BLaER1 treated with 17β-estradiol and CSF1 and Interleukin-3, amounts not matched to agents 10 nM and 100 nM (cell line): ENCODE data around the gene PFDN2.

ENCODE experiments used
- H3K27ac ChIP-seq, 11 experiments: shearing (Covaris generic); formaldehyde crosslinking; 2 replicates each; pipeline ENCODE4 v1.8.1; 2022
- H3K27me3 ChIP-seq, 11 experiments: shearing (Covaris generic); formaldehyde crosslinking; 2 replicates each; pipeline ENCODE4 v1.8.1; 2022
- H3K36me3 ChIP-seq, 11 experiments: shearing (Covaris generic); formaldehyde crosslinking; 2 replicates each; pipeline ENCODE4 v1.8.1; 2022
- H3K4me1 ChIP-seq, 10 experiments: shearing (Covaris generic); formaldehyde crosslinking; 2 replicates each; pipeline ENCODE4 v1.8.1; 2022
- H3K4me2 ChIP-seq, 11 experiments: shearing (Covaris generic); formaldehyde crosslinking; 2 replicates each; pipeline ENCODE4 v1.8.1; 2022
- H3K4me3 ChIP-seq, 10 experiments: shearing (Covaris generic); formaldehyde crosslinking; 2 replicates each; pipeline ENCODE4 v1.8.1; 2022
- H3K9ac ChIP-seq, 11 experiments: shearing (Covaris generic); formaldehyde crosslinking; 2 replicates each; pipeline ENCODE4 v1.8.1; 2022
- H3K9me3 ChIP-seq, 11 experiments: shearing (Covaris generic); formaldehyde crosslinking; replicated peaks in 1 of 11; 2 replicates each; pipeline ENCODE4 v1.8.1; 2022
- H4K20me1 ChIP-seq, 11 experiments: shearing (Covaris generic); formaldehyde crosslinking; 2 replicates each; pipeline ENCODE4 v1.8.1; 2022
- Cebpa-rat ChIP-seq, 11 experiments: shearing (Covaris generic); IDR thresholded peaks; 2 replicates each; pipeline ENCODE4 v1.8.1; 2022

Gene PFDN2

GRCh38 chr1:161117759-161118581 is at the start of gene PFDN2, which contains the start of gene NIT1:
Gene PFDN2 (minus strand): TSS chr1:161118037. CDS start chr1:161118026, 11 bp downstream.
Gene NIT1 (plus strand): TSS chr1:161118105. CDS start chr1:161118177, 72 bp downstream.
- peaks cover 27 to 72% (median 62%) of the 10 kb centered on the region in 11 experiments for H3K36me3 ChIP-seq
- 0 out of 22 replicates have a peak, but pooled peaks of 1 of the 11 experiments have one; percentile 13 for TF ChIP-seq Cebpa-rat (IDR thresholded peaks at IDR 0.05)

GRCh38 chr1:161166669-161167548 is 49.1 kb upstream of the PFDN2 start:
- Histone ChIP-seq H3K9ac (peak overlapping the region; percentile 74 to 91 (median 82)), H4K20me1 (peaks cover 0 to 6% (median 0%) of the 10 kb centered on the region in 11 experiments; a peak in 2 of 22 replicates), H3K4me1 (peaks cover 25 to 53% (median 33%) of the 10 kb centered on the region in 10 experiments), H3K27me3 (no peaks in the 10 kb centered on the region), H3K4me2 (peak overlapping the region; percentile 94 to 100 (median 98)), H3K9me3 (no peaks in the 10 kb centered on the region), H3K4me3 (peak overlapping the region; percentile 65 to 80 (median 75)), H3K27ac (peak overlapping the region; percentile 59 to 92 (median 69)), H3K36me3 (peaks cover 36 to 72% (median 60%) of the 10 kb centered on the region in 11 experiments)
- TF ChIP-seq Cebpa-rat (IDR thresholded peaks at IDR 0.05), result no peak

More at GRCh38 chr1:161117759-161118581, at the start of gene PFDN2, which contains the start of gene NIT1:
- Histone ChIP-seq H4K20me1 (peaks cover 34 to 54% (median 44%) of the 10 kb centered on the region in 11 experiments; a peak in 21 of 22 replicates), H3K4me1 (peaks cover 50 to 88% (median 82%) of the 10 kb centered on the region in 10 experiments), H3K27ac (peak within 1 kb of the TSS; percentile 79 to 93 (median 88)), H3K4me2 (peak within 1 kb of the TSS; percentile 81 to 99 (median 93)), H3K27me3 (no peaks in the 10 kb centered on the region), H3K9ac (peak within 1 kb of the TSS; percentile 85 to 95 (median 91)), H3K9me3 (no peaks in the 10 kb centered on the region), H3K4me3 (peak within 1 kb of the TSS; percentile 84 to 100 (median 98))

GRCh38 chr1:161165742-161166668 is 48.2 kb upstream of the PFDN2 start, which contains the start of gene PPOX:
Gene PPOX (plus strand): TSS chr1:161166426. CDS start chr1:161166848, 422 bp downstream.
- no peak for TF ChIP-seq Cebpa-rat (IDR thresholded peaks at IDR 0.05)
- peaks cover 28 to 59% (median 41%) of the 10 kb centered on the region in 10 experiments for H3K4me1 ChIP-seq
- peaks cover 27 to 72% (median 57%) of the 10 kb centered on the region in 11 experiments for H3K36me3 ChIP-seq

GRCh38 chr1:161164901-161165610 is 47.2 kb upstream of the PFDN2 start:
- TF ChIP-seq Cebpa-rat (IDR thresholded peaks at IDR 0.05), result no peak
- H3K27me3 ChIP-seq, result no peaks in the 10 kb centered on the region
- peak overlapping the region; percentile 76 to 99 (median 98) for H3K4me2 ChIP-seq
- H3K9me3 ChIP-seq, result no peaks in the 10 kb centered on the region
- H3K36me3 ChIP-seq, result peaks cover 23 to 70% (median 53%) of the 10 kb centered on the region in 11 experiments
- H3K4me3 ChIP-seq, result peak overlapping the region; percentile 65 to 80 (median 75)
- H3K9ac ChIP-seq, result peak overlapping the region; percentile 74 to 91 (median 82)
- peaks cover 37 to 69% (median 50%) of the 10 kb centered on the region in 10 experiments for H3K4me1 ChIP-seq
- H3K27ac ChIP-seq, result peak overlapping the region; percentile 31 to 92 (median 68); a peak in 18 of 22 replicates
- H4K20me1 ChIP-seq, result no peaks in the 10 kb centered on the region; a peak in 1 of 22 replicates

More at GRCh38 chr1:161165742-161166668, 48.2 kb upstream of the PFDN2 start, which contains the start of gene PPOX:
- Histone ChIP-seq H3K9me3 (no peaks in the 10 kb centered on the region), H3K9ac (peak within 1 kb of the TSS; percentile 74 to 91 (median 82)), H3K27ac (peak within 1 kb of the TSS; percentile 59 to 92 (median 69)), H3K27me3 (no peaks in the 10 kb centered on the region), H3K4me2 (peak within 1 kb of the TSS; percentile 94 to 100 (median 98)), H3K4me3 (peak within 1 kb of the TSS; percentile 65 to 80 (median 75)), H4K20me1 (no peaks in the 10 kb centered on the region; a peak in 1 of 22 replicates)

- H3K4me2 ChIP-seq, result no peak overlapping the region; a peak in 1 of 22 replicates
- no peaks in the 10 kb centered on the region; a peak in 1 of 22 replicates for H4K20me1 ChIP-seq
- no peak overlapping the region for H3K4me3 ChIP-seq
- H3K27me3 ChIP-seq, result no peaks in the 10 kb centered on the region
- peaks cover 20 to 61% (median 43%) of the 10 kb centered on the region in 11 experiments for H3K36me3 ChIP-seq
- H3K4me1 ChIP-seq, result peaks cover 43 to 74% (median 56%) of the 10 kb centered on the region in 10 experiments
- H3K9ac ChIP-seq, result peak overlapping the region in 6 of 11 experiments; percentile 3 to 86 (median 42); a peak in 5 of 22 replicates
- H3K9me3 ChIP-seq, result no peaks in the 10 kb centered on the region
- TF ChIP-seq Cebpa-rat (IDR thresholded peaks at IDR 0.05), result no peak
- peak overlapping the region in 1 of 11 experiments; percentile 1; a peak in 1 of 22 replicates for H3K27ac ChIP-seq
These were observed 46.0 kb upstream of the PFDN2 start for GRCh38 chr1:161163793-161164192.

GRCh38 chr1:161162806-161163205 is 45.0 kb upstream of the PFDN2 start:
- H4K20me1 ChIP-seq, result no peaks in the 10 kb centered on the region
- no peak overlapping the region for H3K4me3 ChIP-seq
- H3K27me3 ChIP-seq, result no peaks in the 10 kb centered on the region
- H3K27ac ChIP-seq, result no peak overlapping the region
- H3K4me1 ChIP-seq, result peaks cover 48 to 80% (median 60%) of the 10 kb centered on the region in 10 experiments
- peaks cover 30 to 62% (median 52%) of the 10 kb centered on the region in 11 experiments for H3K36me3 ChIP-seq
- H3K9ac ChIP-seq, result peak overlapping the region in 7 of 11 experiments; percentile 1 to 86 (median 20); a peak in 9 of 22 replicates
- no peak for TF ChIP-seq Cebpa-rat (IDR thresholded peaks at IDR 0.05)
- peak overlapping the region in 1 of 11 experiments; percentile 7; a peak in 1 of 22 replicates for H3K4me2 ChIP-seq
- H3K9me3 ChIP-seq, result no peaks in the 10 kb centered on the region

- H3K27me3 ChIP-seq, result no peaks in the 10 kb centered on the region
- H3K36me3 ChIP-seq, result peaks cover 38 to 68% (median 60%) of the 10 kb centered on the region in 11 experiments
- no peaks in the 10 kb centered on the region for H4K20me1 ChIP-seq
- no peak overlapping the region for H3K4me3 ChIP-seq
- peaks cover 40 to 72% (median 53%) of the 10 kb centered on the region in 10 experiments for H3K4me1 ChIP-seq
- H3K27ac ChIP-seq, result no peak overlapping the region; a peak in 1 of 22 replicates
- peak overlapping the region in 4 of 11 experiments; percentile 18 to 86 (median 30); a peak in 3 of 22 replicates for H3K9ac ChIP-seq
- TF ChIP-seq Cebpa-rat (IDR thresholded peaks at IDR 0.05), result no peak
- H3K9me3 ChIP-seq, result no peaks in the 10 kb centered on the region
- H3K4me2 ChIP-seq, result peak overlapping the region in 2 of 11 experiments; percentile 9 to 10; a peak in 1 of 22 replicates
These were observed 44.2 kb upstream of the PFDN2 start for GRCh38 chr1:161162052-161162451.
